CD4-positive, alpha-beta memory T cell (primary cell): ENCODE measurements around the gene AGAP6. TPM values are rescaled to one million over a fixed set of nuclear protein-coding genes. Genes with fewer than 3 reads are reported as not detected.
A peak's percentile ranks its signal among the peaks of the same experiment; 100 is the strongest.
"Not testable (repeated sequence)": the region's sequence is repeated elsewhere in the genome, so short reads cannot be mapped to it uniquely, and the experiment has no call there.

ENCODE experiments used
- CTCF ChIA-PET: fragments of 350-600 bp; sonication (Branson Sonifier 250); formaldehyde crosslinking; loops from one replicate; lab custom pipeline; 2021; ENCODE audit warnings: inconsistent platforms; ENCODE audit not compliant: partially characterized antibody; lab: Charles Lee
- POLR2A ChIA-PET: fragments of 350-600 bp; sonication (Branson Sonifier 250); formaldehyde crosslinking; loops from one replicate; lab custom pipeline; 2021; ENCODE audit not compliant: partially characterized antibody; lab: Charles Lee
- DNase-seq, 5 donors: peaks; one replicate each; pipeline versions ENCODE4 v3.0.0 to v3.0.0-alpha.2; 2020 to 2022; ENCODE audit warnings: mixed read lengths in 1 of 5
- H3K27ac ChIP-seq: one replicate; pipeline ENCODE4 v1.7.0; 2013; ENCODE audit warnings: low read depth, low read length
- H3K27me3 ChIP-seq: 2 replicates; pipeline ENCODE4 v1.7.0; 2013; ENCODE audit warnings: mild to moderate bottlenecking, low read length, moderate library complexity; ENCODE audit not compliant: insufficient read depth
- H3K36me3 ChIP-seq: 2 replicates; pipeline ENCODE4 v1.7.0; 2013; ENCODE audit warnings: mild to moderate bottlenecking, low read length, moderate library complexity; ENCODE audit not compliant: insufficient read depth
- H3K4me1 ChIP-seq: 2 replicates; pipeline ENCODE4 v1.7.0; 2013; ENCODE audit warnings: mild to moderate bottlenecking, low read length, moderate library complexity; ENCODE audit not compliant: insufficient read depth
- H3K4me3 ChIP-seq, 2 donors: one replicate each; pipeline ENCODE4 v1.7.0; 2013; ENCODE audit warnings: low read length in 2 of 2, mild to moderate bottlenecking in 1 of 2
- H3K9me3 ChIP-seq, 2 donors: one replicate each; pipeline ENCODE4 v1.7.0; 2013; ENCODE audit warnings: low read length in 2 of 2, control low read depth in 1 of 2; ENCODE audit not compliant: control insufficient read depth in 1 of 2
- H3K27ac Mint-ChIP-seq, 7 donors: one replicate each; pipeline ENCODE4 v1.8.0; 2020 to 2021; ENCODE audit warnings: mixed read lengths in 7 of 7, mild to moderate bottlenecking in 6 of 7, inconsistent platforms in 3 of 7, moderate library complexity in 3 of 7
- H3K27me3 Mint-ChIP-seq, 2 donors: one replicate each; pipeline ENCODE4 v1.8.0; 2020 to 2021; ENCODE audit warnings: mixed read lengths in 2 of 2
- H3K36me3 Mint-ChIP-seq, 2 donors: one replicate each; pipeline ENCODE4 v1.8.0; 2020 to 2021; ENCODE audit warnings: mixed read lengths in 2 of 2, inconsistent platforms in 1 of 2, mild to moderate bottlenecking in 1 of 2
- H3K4me1 Mint-ChIP-seq, 4 donors: one replicate each; pipeline ENCODE4 v1.8.0; 2020 to 2021; ENCODE audit warnings: mixed read lengths in 4 of 4, mild to moderate bottlenecking in 1 of 4
- H3K4me3 Mint-ChIP-seq, 8 donors: one replicate each; pipeline ENCODE4 v1.8.0; 2020 to 2021; ENCODE audit warnings: mixed read lengths in 8 of 8, mild to moderate bottlenecking in 7 of 8, moderate library complexity in 6 of 8, inconsistent platforms in 3 of 8
- H3K9me3 Mint-ChIP-seq, 8 donors: one replicate each; pipeline ENCODE4 v1.8.0; 2020 to 2021; ENCODE audit warnings: mixed read lengths in 8 of 8, mild to moderate bottlenecking in 5 of 8, inconsistent platforms in 3 of 8, moderate library complexity in 1 of 8
- intact Hi-C: fragments of 100-400 bp; cut with micrococcal nuclease; formaldehyde crosslinking; loops from one replicate; pipeline ENCODE4 v1.15.1; 2023
- polyA plus RNA-seq, 2 donors: library from polyadenylated mRNA; unstranded; fragments of 300-500 nt; fragmentation: Illumina TruSeq; gene quantifications; one replicate each; pipeline ENCODE4 v1.2.3, GENCODE V29; 2021
- total RNA-seq, 2 experiments: library from RNA; stranded (reverse); gene quantifications; one replicate each; pipeline ENCODE4 v1.2.3, GENCODE V29; 2021

AGAP6 gene
- total and polyA plus RNA-seq, 4 experiments from 2014 or later: 0.49 to 22.4 (median 11.0) TPM

DNA sequence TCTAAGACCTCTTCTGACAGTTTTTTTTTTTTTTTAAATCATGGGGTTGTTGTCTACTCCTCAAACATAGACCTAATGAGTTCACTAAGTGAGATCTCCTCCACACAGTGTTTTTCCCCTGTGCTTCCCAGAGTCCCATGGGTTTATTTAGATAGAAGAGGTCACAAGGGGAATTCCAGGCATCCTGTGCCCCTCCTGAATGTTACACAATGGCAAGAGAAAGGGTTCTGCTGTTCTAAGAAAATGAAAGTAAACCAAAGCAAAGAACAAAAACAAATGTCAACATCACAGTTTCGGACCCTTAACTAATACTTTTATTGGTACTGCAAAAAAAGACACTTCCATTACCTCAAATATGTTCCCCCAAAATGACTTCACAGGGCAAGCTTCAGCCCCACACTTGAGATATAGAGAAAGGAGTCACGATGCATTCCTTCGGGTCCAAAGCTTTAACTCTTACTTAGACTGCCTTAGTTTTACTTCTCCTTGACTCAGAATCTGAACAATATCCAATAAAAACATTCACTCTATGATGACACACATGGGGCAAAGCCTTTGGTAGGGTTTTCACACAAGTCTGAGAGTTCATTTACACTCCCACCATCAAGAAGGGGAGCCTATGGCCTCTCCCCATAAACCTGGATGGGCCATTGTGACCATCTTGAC lies 63.9 kb downstream of the AGAP6 start:
- H3K27me3 ChIP-seq, CTCF ChIA-PET, H3K27ac ChIP-seq, H3K36me3 Mint-ChIP-seq, intact Hi-C loops, H3K27ac Mint-ChIP-seq, H3K9me3 Mint-ChIP-seq, H3K4me1 ChIP-seq, POLR2A ChIA-PET, H3K4me3 Mint-ChIP-seq, H3K27me3 Mint-ChIP-seq, H3K4me3 ChIP-seq, H3K4me1 Mint-ChIP-seq, H3K36me3 ChIP-seq, DNase-seq, H3K9me3 ChIP-seq: not testable (repeated sequence)

DNA sequence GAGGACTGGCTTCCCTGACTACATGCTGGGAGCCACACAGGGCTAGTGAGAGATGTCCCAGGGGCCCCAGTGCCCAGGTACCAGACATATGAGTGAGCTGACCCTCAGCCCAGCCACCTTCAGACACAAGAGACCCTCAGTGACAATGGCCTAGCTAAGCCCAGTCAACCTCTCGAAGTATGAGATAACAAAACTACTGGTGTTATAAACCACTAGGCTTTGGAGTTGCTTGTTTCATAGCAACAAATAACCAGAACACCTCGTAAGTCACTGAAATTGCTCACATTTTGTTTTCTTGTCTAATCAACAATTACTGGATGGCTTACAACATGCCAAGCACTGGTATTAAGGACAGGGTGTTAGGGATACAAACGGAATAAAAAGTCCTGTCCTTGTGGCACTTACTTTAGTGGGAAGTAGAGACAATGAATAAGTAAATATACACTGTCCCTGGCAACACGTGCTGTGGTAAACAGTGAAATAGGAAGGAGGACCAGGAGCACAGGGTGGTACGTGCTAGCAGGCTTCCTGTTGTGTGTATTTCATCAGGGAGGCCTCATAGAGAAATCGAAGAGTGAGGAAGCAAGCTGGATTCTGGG lies 64.7 kb downstream of the AGAP6 start:
- H3K36me3 Mint-ChIP-seq, intact Hi-C loops, H3K9me3 Mint-ChIP-seq, H3K4me1 ChIP-seq, H3K9me3 ChIP-seq, POLR2A ChIA-PET, H3K4me3 Mint-ChIP-seq, H3K4me1 Mint-ChIP-seq, CTCF ChIA-PET, H3K27ac Mint-ChIP-seq, H3K27ac ChIP-seq, H3K36me3 ChIP-seq, H3K27me3 ChIP-seq, H3K4me3 ChIP-seq, H3K27me3 Mint-ChIP-seq: not testable (repeated sequence)
- peak in 1 of 5 donors; percentile 18 for DNase-seq

DNA sequence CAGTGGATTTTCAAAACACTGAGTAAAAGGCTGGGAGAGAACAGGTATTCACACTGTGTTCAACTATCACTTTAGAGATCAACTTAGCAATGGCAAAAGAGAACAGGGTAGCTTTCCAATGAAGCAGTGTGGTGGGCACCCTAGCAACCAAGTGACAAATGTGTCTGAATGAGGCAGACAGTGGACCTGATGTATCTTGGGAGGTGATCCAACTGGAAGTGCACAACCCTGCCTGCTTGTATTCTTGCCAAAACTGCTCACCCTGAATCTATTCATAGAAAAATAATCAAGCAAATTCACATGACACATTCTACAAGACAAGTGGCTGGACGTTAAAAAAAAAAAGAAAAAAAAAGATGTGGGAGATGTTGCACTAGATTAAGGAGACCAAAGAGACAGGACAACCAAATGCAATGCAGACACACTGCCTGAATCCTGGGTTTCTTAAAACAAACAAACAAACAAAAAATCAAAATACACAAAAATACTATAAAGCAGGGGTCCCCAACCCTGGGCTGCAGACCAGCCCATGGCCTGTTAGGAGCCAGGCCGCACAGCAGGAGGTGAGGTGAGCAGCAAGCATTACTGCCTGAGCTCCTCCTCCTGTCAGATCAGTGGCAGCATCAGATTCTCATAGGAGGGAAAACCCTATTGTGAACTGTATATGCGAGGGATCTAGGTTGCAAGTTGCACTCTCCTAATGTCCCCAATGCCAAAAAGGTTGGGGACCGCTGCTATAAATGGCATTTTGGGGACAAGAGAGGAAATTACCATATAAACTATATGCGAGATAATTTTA lies 67.5 kb downstream of the AGAP6 start:
- H3K9me3 Mint-ChIP-seq, POLR2A ChIA-PET, H3K4me1 ChIP-seq, intact Hi-C loops, H3K36me3 ChIP-seq, H3K27me3 ChIP-seq, H3K9me3 ChIP-seq, H3K4me1 Mint-ChIP-seq, DNase-seq, H3K36me3 Mint-ChIP-seq, CTCF ChIA-PET, H3K27me3 Mint-ChIP-seq, H3K27ac ChIP-seq, H3K4me3 ChIP-seq, H3K4me3 Mint-ChIP-seq, H3K27ac Mint-ChIP-seq: not testable (repeated sequence)

DNA sequence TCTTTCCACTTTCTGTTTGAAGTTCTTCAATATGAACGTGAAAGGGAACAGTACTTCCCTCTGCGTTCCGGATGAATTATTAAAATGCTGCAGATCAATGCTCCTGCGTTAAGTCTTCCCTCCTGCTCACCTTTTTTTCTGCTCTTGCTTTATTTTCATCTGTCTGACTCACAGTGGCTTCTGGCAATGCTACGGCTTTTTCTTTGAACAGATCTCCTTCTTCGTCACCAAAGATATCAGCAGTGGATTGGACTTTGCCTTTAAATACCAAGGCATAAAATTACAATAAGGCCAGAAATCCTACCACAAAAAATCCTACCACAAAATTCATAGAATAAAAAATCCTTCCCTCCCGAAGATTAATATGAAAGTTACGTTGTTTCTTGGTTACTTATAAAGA lies 68.4 kb downstream of the AGAP6 start:
- H3K4me3 ChIP-seq, H3K27me3 ChIP-seq, H3K9me3 ChIP-seq, POLR2A ChIA-PET, H3K36me3 Mint-ChIP-seq, H3K27me3 Mint-ChIP-seq, H3K4me3 Mint-ChIP-seq, H3K4me1 Mint-ChIP-seq, H3K4me1 ChIP-seq, H3K27ac ChIP-seq, H3K9me3 Mint-ChIP-seq, CTCF ChIA-PET, H3K36me3 ChIP-seq, intact Hi-C loops, H3K27ac Mint-ChIP-seq, DNase-seq: not testable (repeated sequence)

DNA sequence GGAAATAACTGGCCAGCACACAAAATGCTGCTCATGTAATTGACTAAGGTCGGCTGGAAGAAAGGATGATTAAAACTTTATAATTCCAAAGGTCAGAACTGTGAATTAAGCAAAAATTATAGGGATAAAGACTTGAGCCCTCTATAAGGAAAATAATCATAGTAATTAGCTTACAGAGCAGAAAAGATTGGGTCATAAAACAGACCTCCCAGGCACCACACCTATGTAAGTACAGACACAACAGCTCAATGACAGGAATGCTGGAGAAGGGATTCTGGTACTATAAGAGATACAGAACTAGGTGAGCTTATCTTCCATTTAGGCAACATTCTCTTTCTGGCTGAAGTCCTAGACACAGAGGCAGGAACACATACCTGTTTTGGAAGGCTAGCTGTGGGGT lies 70.5 kb downstream of the AGAP6 start:
- H3K27me3 ChIP-seq, intact Hi-C loops, DNase-seq, H3K36me3 ChIP-seq, H3K4me3 ChIP-seq, H3K36me3 Mint-ChIP-seq, CTCF ChIA-PET, H3K4me1 Mint-ChIP-seq, H3K9me3 ChIP-seq, H3K27ac ChIP-seq, H3K9me3 Mint-ChIP-seq, POLR2A ChIA-PET, H3K4me1 ChIP-seq, H3K4me3 Mint-ChIP-seq, H3K27me3 Mint-ChIP-seq: not testable (repeated sequence)
- peak overlapping the region in 1 of 7 donors; percentile 74 for H3K27ac Mint-ChIP-seq

DNA sequence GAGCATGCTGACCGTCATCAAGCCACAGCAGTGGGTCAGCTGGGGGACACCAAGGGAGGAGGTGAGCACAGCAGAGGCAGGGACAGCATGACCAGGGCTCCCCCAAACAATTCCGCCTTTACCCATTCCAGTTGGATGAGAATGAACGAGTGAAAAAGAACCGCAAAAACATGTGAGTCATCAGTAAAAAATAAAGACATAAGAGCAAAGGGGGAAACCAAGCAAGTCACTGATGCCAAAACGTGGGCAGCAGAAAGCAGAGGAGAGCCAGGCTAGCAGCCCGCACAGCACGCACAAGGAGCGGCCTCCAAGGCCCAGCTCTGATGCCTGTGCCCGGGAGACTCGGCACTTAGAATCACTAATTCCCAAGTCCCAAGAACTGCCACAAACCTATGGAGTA lies 71.7 kb downstream of the AGAP6 start:
- not testable (repeated sequence) for H3K27ac ChIP-seq, H3K4me3 Mint-ChIP-seq, H3K4me1 Mint-ChIP-seq

More for the DNA sequence above, 71.7 kb downstream of the AGAP6 start:
- H3K36me3 ChIP-seq, H3K4me3 ChIP-seq, H3K27me3 Mint-ChIP-seq, POLR2A ChIA-PET, H3K9me3 ChIP-seq, CTCF ChIA-PET, H3K27ac Mint-ChIP-seq, H3K36me3 Mint-ChIP-seq, H3K4me1 ChIP-seq, H3K9me3 Mint-ChIP-seq, DNase-seq, intact Hi-C loops, H3K27me3 ChIP-seq: not testable (repeated sequence)
